CD14-positive monocyte (primary cell): ENCODE results near the gene HPS5. TPM values are rescaled to one million over a fixed set of nuclear protein-coding genes. Genes with fewer than 3 reads are reported as not detected.

ENCODE experiments used
- DNase-seq, 3 donors: peaks; one replicate each; pipeline ENCODE4 v3.0.0-alpha.2; 2011 to 2022
- H2AFZ ChIP-seq: 2 replicates; pipeline ENCODE4 v1.6.0; 2012; ENCODE audit warnings: mild to moderate bottlenecking, low read depth, low read length, inconsistent platforms; ENCODE audit not compliant: insufficient read depth, poor library complexity, severe bottlenecking
- H3K27ac ChIP-seq, 2 donors: 1 replicate in 1 of 2; 2 replicates in 1 of 2; pipeline ENCODE4 v1.5.1; 2012 to 2013; ENCODE audit warnings: low read length in 2 of 2, control low read depth in 1 of 2, inconsistent platforms in 1 of 2, low read depth in 1 of 2, mild to moderate bottlenecking in 1 of 2
- H3K27me3 ChIP-seq, 2 donors: one replicate each; pipeline versions ENCODE4 v1.6.0 to v1.6.1; 2011 to 2013; ENCODE audit warnings: low read length in 2 of 2; ENCODE audit not compliant: control insufficient read depth in 2 of 2, insufficient read depth in 2 of 2
- H3K36me3 ChIP-seq, 2 donors: replicated peaks in 1 of 2; 1 replicate in 1 of 2; 2 replicates in 1 of 2; pipeline versions ENCODE4 v1.5.1 to v1.6.1; 2012 to 2013; ENCODE audit warnings: low read length in 2 of 2, control low read depth in 1 of 2, inconsistent platforms in 1 of 2, mild to moderate bottlenecking in 1 of 2; ENCODE audit not compliant: insufficient read depth in 2 of 2, control insufficient read depth in 1 of 2
- H3K4me1 ChIP-seq, 2 donors: 1 replicate in 1 of 2; 2 replicates in 1 of 2; pipeline versions ENCODE4 v1.5.1 to v1.6.1; 2012 to 2013; ENCODE audit warnings: low read length in 2 of 2, control low read depth in 1 of 2, inconsistent platforms in 1 of 2, mild to moderate bottlenecking in 1 of 2, moderate library complexity in 1 of 2; ENCODE audit not compliant: insufficient read depth in 2 of 2, control insufficient read depth in 1 of 2
- H3K4me2 ChIP-seq: replicated peaks from 2 replicates; pipeline ENCODE3; 2012; ENCODE audit warnings: low read length, moderate library complexity, mild to moderate bottlenecking; ENCODE audit not compliant: poor library complexity, severe bottlenecking; ENCODE audit errors: extremely low read depth
- H3K4me3 ChIP-seq, 3 experiments: fragments of 200-600 bp in 1 of 3; sonication (generic) in 1 of 3; replicated peaks in 1 of 3; 1 replicate in 2 of 3; 2 replicates in 1 of 3; pipeline ENCODE4 v1.5.1; 2011 to 2013; ENCODE audit warnings: low read length in 3 of 3, mild to moderate bottlenecking in 3 of 3, control low read depth in 2 of 3, low read depth in 2 of 3, inconsistent platforms in 1 of 3, moderate library complexity in 1 of 3
- H3K79me2 ChIP-seq: 2 replicates; pipeline ENCODE4 v1.6.0; 2012; ENCODE audit warnings: mild to moderate bottlenecking, control low read depth, inconsistent platforms, low read length, moderate library complexity; ENCODE audit not compliant: insufficient read depth
- H3K9ac ChIP-seq: 2 replicates; pipeline ENCODE4 v1.6.0; 2017; ENCODE audit warnings: low read length, mild to moderate bottlenecking; ENCODE audit not compliant: insufficient read depth, poor library complexity, severe bottlenecking
- H3K9me3 ChIP-seq, 2 donors: replicated peaks in 1 of 2; 1 replicate in 1 of 2; 2 replicates in 1 of 2; pipeline versions ENCODE4 v1.5.1 to v1.6.1; 2012 to 2013; ENCODE audit warnings: low read length in 2 of 2, control low read depth in 1 of 2; ENCODE audit not compliant: control insufficient read depth in 1 of 2, insufficient read depth in 1 of 2
- H4K20me1 ChIP-seq: 2 replicates; pipeline ENCODE4 v1.6.0; 2012; ENCODE audit warnings: mild to moderate bottlenecking, low read length, control low read depth, moderate library complexity; ENCODE audit not compliant: insufficient read depth
- H3K27ac Mint-ChIP-seq, 7 donors: one replicate each; pipeline ENCODE4 v1.8.0; 2020; ENCODE audit warnings: mild to moderate bottlenecking in 7 of 7, mixed read lengths in 7 of 7, moderate library complexity in 6 of 7, inconsistent platforms in 2 of 7
- H3K27me3 Mint-ChIP-seq, 3 donors: one replicate each; pipeline ENCODE4 v1.8.0; 2021 to 2022; ENCODE audit warnings: low read depth in 3 of 3, mild to moderate bottlenecking in 3 of 3, mixed read lengths in 3 of 3, moderate library complexity in 3 of 3, inconsistent platforms in 1 of 3
- H3K36me3 Mint-ChIP-seq, 2 donors: one replicate each; pipeline ENCODE4 v1.8.0; 2020; ENCODE audit warnings: mixed read lengths in 2 of 2, inconsistent platforms in 1 of 2, mild to moderate bottlenecking in 1 of 2
- H3K4me1 Mint-ChIP-seq: one replicate; pipeline ENCODE4 v1.8.0; 2020; ENCODE audit warnings: mild to moderate bottlenecking, mixed read lengths
- H3K4me3 Mint-ChIP-seq, 2 donors: one replicate each; pipeline ENCODE4 v1.8.0; 2020; ENCODE audit warnings: mild to moderate bottlenecking in 2 of 2, mixed read lengths in 2 of 2, moderate library complexity in 1 of 2
- H3K9me3 Mint-ChIP-seq, 7 donors: one replicate each; pipeline ENCODE4 v1.8.0; 2020 to 2022; ENCODE audit warnings: mixed read lengths in 7 of 7, mild to moderate bottlenecking in 6 of 7, moderate library complexity in 6 of 7, inconsistent platforms in 2 of 7
- WGBS: methylation state at CpG from one replicate; pipeline ENCODE4 v1.1.5; 2013; ENCODE audit warnings: missing lambda C conversion rate; ENCODE audit not compliant: insufficient coverage; 5-methylcytosine and 5-hydroxymethylcytosine counted together
- intact Hi-C, 2 donors: fragments of 100-400 bp; cut with micrococcal nuclease; formaldehyde crosslinking; loops; one replicate each; pipeline versions ENCODE4 v1.15.0 to v1.15.1; 2023
- polyA plus RNA-seq, 3 donors: library from polyadenylated mRNA; depleted of rRNA in 1 of 3; unstranded in 2 of 3; stranded (reverse) in 1 of 3; fragments of 300-500 nt in 2 of 3; fragments of >200 nt in 1 of 3; fragmentation: Illumina TruSeq in 2 of 3; gene quantifications; 1 replicate in 2 of 3; 2 replicates in 1 of 3; pipeline ENCODE4 v1.2.3, GENCODE V29; 2012 to 2021
- TF ChIP-seq, protein P1 (sequence below): fragments of 200-600 bp; IDR thresholded peaks from one replicate; pipeline ENCODE4 v1.8.0; 2022; ENCODE audit warnings: antibody characterized with exemption, mild to moderate bottlenecking

HPS5 gene
- polyA plus RNA-seq, 3 donors = 11.4 to 17.7 (median 12.9) TPM

DNA sequence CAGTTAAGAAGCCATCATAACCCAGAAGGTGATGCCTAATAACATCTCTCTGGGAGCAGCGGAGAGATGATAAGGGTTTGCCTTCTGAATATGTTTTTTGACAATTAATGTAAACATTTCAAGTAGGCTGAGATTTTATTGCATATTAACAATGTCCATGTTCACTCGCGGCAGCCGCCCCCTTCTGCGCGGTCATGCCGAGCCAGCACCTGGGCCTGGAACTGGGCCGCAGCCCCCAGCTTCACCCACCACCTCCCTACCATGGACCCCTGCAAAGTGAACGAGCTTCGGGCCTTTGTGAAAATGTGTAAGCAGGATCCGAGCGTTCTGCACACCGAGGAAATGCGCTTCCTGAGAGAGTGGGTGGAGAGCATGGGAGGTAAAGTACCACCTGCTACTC, 60.2 kb downstream of the HPS5 start:
- H3K79me2 ChIP-seq = no peaks in the 10 kb centered on the region
- peaks cover 0 to 6% of the 10 kb centered on the region in 2 donors for H3K9me3 ChIP-seq
- WGBS = 100% methylated on average over 1 of the region's 14 CpGs
- no peak overlapping the region for H3K4me2 ChIP-seq
- no peak overlapping the region for H3K4me3 ChIP-seq
- DNase-seq = no peak
- Mint-ChIP-seq H3K27me3 (peaks cover 0 to 3% (median 2%) of the 10 kb centered on the region in 3 donors), H3K27ac (no peak overlapping the region), H3K9me3 (peaks cover 0 to 5% (median 3%) of the 10 kb centered on the region in 7 donors), H3K4me3 (no peak overlapping the region), H3K4me1 (peaks cover 22% of the 10 kb centered on the region), H3K36me3 (no peaks in the 10 kb centered on the region)
- H4K20me1 ChIP-seq = no peaks in the 10 kb centered on the region
- peaks cover 0 to 4% of the 10 kb centered on the region in 2 donors for H3K27me3 ChIP-seq
- H3K27ac ChIP-seq = no peak overlapping the region
- H3K9ac ChIP-seq = no peak overlapping the region
- intact Hi-C loops = no loop called here
- H3K4me1 ChIP-seq = peaks cover 10 to 13% of the 10 kb centered on the region in 2 donors
- H2AFZ ChIP-seq = no peak overlapping the region
- TF ChIP-seq, protein P1, sequence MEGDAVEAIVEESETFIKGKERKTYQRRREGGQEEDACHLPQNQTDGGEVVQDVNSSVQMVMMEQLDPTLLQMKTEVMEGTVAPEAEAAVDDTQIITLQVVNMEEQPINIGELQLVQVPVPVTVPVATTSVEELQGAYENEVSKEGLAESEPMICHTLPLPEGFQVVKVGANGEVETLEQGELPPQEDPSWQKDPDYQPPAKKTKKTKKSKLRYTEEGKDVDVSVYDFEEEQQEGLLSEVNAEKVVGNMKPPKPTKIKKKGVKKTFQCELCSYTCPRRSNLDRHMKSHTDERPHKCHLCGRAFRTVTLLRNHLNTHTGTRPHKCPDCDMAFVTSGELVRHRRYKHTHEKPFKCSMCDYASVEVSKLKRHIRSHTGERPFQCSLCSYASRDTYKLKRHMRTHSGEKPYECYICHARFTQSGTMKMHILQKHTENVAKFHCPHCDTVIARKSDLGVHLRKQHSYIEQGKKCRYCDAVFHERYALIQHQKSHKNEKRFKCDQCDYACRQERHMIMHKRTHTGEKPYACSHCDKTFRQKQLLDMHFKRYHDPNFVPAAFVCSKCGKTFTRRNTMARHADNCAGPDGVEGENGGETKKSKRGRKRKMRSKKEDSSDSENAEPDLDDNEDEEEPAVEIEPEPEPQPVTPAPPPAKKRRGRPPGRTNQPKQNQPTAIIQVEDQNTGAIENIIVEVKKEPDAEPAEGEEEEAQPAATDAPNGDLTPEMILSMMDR = no peak
- H3K36me3 ChIP-seq = no peaks in the 10 kb centered on the region

DNA sequence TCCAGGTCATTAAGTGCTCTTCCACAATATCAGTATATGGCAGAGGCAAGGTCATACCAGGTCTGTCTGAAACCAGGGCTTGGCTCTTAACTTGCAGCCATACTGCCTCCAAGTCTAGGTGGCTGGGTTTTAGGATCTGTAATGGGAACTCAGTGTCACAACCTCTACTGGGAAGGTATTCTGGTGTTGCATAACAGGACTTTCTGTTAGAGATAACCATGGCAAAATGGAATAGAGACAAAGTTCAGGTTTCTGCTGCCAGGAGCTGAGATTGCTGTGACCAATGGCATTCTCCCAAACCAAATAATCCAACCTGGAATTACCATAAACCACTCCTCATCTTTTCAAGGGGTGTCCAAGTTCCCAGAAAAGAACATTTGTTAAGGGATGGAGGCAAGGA, 62.7 kb downstream of the HPS5 start:
- Histone ChIP-seq H3K27ac (no peak overlapping the region), H3K9ac (no peak overlapping the region), H3K27me3 (peaks cover 0 to 4% of the 10 kb centered on the region in 2 donors), H3K4me1 (peaks cover 0 to 4% of the 10 kb centered on the region in 2 donors), H3K36me3 (no peaks in the 10 kb centered on the region), H3K9me3 (no peaks in the 10 kb centered on the region), H3K4me2 (no peak overlapping the region), H4K20me1 (no peaks in the 10 kb centered on the region), H3K4me3 (no peak overlapping the region), H3K79me2 (no peaks in the 10 kb centered on the region), H2AFZ (no peak overlapping the region)
- H3K36me3 Mint-ChIP-seq = no peaks in the 10 kb centered on the region
- TF ChIP-seq, protein P1 = no peak
- no peak overlapping the region for H3K27ac Mint-ChIP-seq
- H3K27me3 Mint-ChIP-seq = peaks cover 0 to 5% (median 2%) of the 10 kb centered on the region in 3 donors
- intact Hi-C loops = no loop called here
- peaks cover 0 to 2% (median 0%) of the 10 kb centered on the region in 7 donors for H3K9me3 Mint-ChIP-seq
- H3K4me1 Mint-ChIP-seq = peaks cover 10% of the 10 kb centered on the region
- H3K4me3 Mint-ChIP-seq = no peak overlapping the region
- no peak for DNase-seq
